ENCODE measurements around the gene NADK. TPM values are rescaled to one million over a fixed set of nuclear protein-coding genes. Genes with fewer than 3 reads are reported as not detected.

NADK gene
- polyA plus RNA-seq, 1 donor (not counting 4 experiments of a cell fraction or from before 2014, with no cell fraction given): 54.8 TPM

- H3K9me3 ChIP-seq (ENCODE audit: control insufficient read depth, low read depth, low read length): no peaks in the 10 kb centered on the region
- TF ChIP-seq EZH2 (IDR thresholded peaks at IDR 0.05; ENCODE audit: low read length) (no peak), CTCF (optimal IDR thresholded peaks at IDR 0.05 in 1 of 3, IDR thresholded peaks at IDR 0.05 in 1 of 3, conservative IDR thresholded peaks at IDR 0.05 in 1 of 3; ENCODE audit: extremely low read depth in 1 of 3, insufficient read depth in 2 of 3, low read length in 3 of 3) (no peak)
- peak overlapping the region; percentile 76 for H3K27ac ChIP-seq (ENCODE audit: control insufficient read depth, insufficient read depth, low read length)
- no peaks in the 10 kb centered on the region for H3K27me3 ChIP-seq (ENCODE audit: control insufficient read depth, extremely low read depth, insufficient read depth, low read length)
- H2AFZ ChIP-seq (ENCODE audit: control insufficient read depth, low read length): no peak overlapping the region
- peaks cover 58% of the 10 kb centered on the region for H3K79me2 ChIP-seq (ENCODE audit: control insufficient read depth, insufficient read depth, low read length)
- peaks cover 0 to 13% of the 10 kb centered on the region in 2 experiments for H3K36me3 ChIP-seq (ENCODE audit: control insufficient read depth in 2 of 2, extremely low read depth in 1 of 2, insufficient read depth in 2 of 2, low read length in 2 of 2)
- H3K4me1 ChIP-seq (ENCODE audit: control insufficient read depth, extremely low read depth, insufficient read depth, low read length): peaks cover 29% of the 10 kb centered on the region
- no peaks in the 10 kb centered on the region for H3K9me1 ChIP-seq (ENCODE audit: control insufficient read depth, extremely low read depth, insufficient read depth, low read length)
- no peak for DNase-seq (ENCODE audit: low read depth, low spot score)
- H3K4me2 ChIP-seq (ENCODE audit: control insufficient read depth, extremely low read depth, insufficient read depth, low read depth, low read length): peak overlapping the region; percentile 92
- H3K4me3 ChIP-seq (ENCODE audit: control insufficient read depth in 2 of 3, extremely low read depth in 1 of 3, insufficient read depth in 2 of 3, low read depth in 1 of 3, low read length in 3 of 3): peak overlapping the region; percentile 58 to 91 (median 91)
- peaks cover 9% of the 10 kb centered on the region for H4K20me1 ChIP-seq (ENCODE audit: control insufficient read depth, extremely low read depth, insufficient read depth, low read length)
- dilution Hi-C loops (cut with MboI; ENCODE audit: extremely low pct_ligation_motif_present, low sequenced_read_pairs): no loop called here
- H3K9ac ChIP-seq (ENCODE audit: control insufficient read depth, extremely low read depth, insufficient read depth, low read length): peak overlapping the region; percentile 92
- no peak for FAIRE-seq
These were observed 1.3 kb downstream of the NADK start for GRCh38 chr1:1776672-1777582.

GRCh38 chr1:1775327-1776226 is 2.7 kb downstream of the NADK start:
- no peak for DNase-seq (ENCODE audit: low read depth, low spot score)
- peaks cover 0 to 13% of the 10 kb centered on the region in 2 experiments for H3K36me3 ChIP-seq (ENCODE audit: control insufficient read depth in 2 of 2, extremely low read depth in 1 of 2, insufficient read depth in 2 of 2, low read length in 2 of 2)
- H3K27ac ChIP-seq (ENCODE audit: control insufficient read depth, insufficient read depth, low read length): no peak overlapping the region

More at GRCh38 chr1:1775327-1776226, 2.7 kb downstream of the NADK start:
- Histone ChIP-seq H3K79me2 (ENCODE audit: control insufficient read depth, insufficient read depth, low read length) (peaks cover 70% of the 10 kb centered on the region), H3K4me2 (ENCODE audit: control insufficient read depth, extremely low read depth, insufficient read depth, low read depth, low read length) (peak overlapping the region; percentile 2), H3K4me1 (ENCODE audit: control insufficient read depth, extremely low read depth, insufficient read depth, low read length) (peaks cover 28% of the 10 kb centered on the region), H2AFZ (ENCODE audit: control insufficient read depth, low read length) (no peak overlapping the region), H3K9me1 (ENCODE audit: control insufficient read depth, extremely low read depth, insufficient read depth, low read length) (no peaks in the 10 kb centered on the region), H3K9me3 (ENCODE audit: control insufficient read depth, low read depth, low read length) (peaks cover 2% of the 10 kb centered on the region), H4K20me1 (ENCODE audit: control insufficient read depth, extremely low read depth, insufficient read depth, low read length) (peaks cover 9% of the 10 kb centered on the region), H3K27me3 (ENCODE audit: control insufficient read depth, extremely low read depth, insufficient read depth, low read length) (no peaks in the 10 kb centered on the region), H3K9ac (ENCODE audit: control insufficient read depth, extremely low read depth, insufficient read depth, low read length) (no peak overlapping the region), H3K4me3 (ENCODE audit: control insufficient read depth in 2 of 3, extremely low read depth in 1 of 3, insufficient read depth in 2 of 3, low read depth in 1 of 3, low read length in 3 of 3) (no peak overlapping the region)
- no peak for TF ChIP-seq CTCF (optimal IDR thresholded peaks at IDR 0.05 in 1 of 3, IDR thresholded peaks at IDR 0.05 in 1 of 3, conservative IDR thresholded peaks at IDR 0.05 in 1 of 3; ENCODE audit: extremely low read depth in 1 of 3, insufficient read depth in 2 of 3, low read length in 3 of 3)
- TF ChIP-seq EZH2 (IDR thresholded peaks at IDR 0.05; ENCODE audit: low read length): no peak
- FAIRE-seq: no peak
- dilution Hi-C loops (cut with MboI; ENCODE audit: extremely low pct_ligation_motif_present, low sequenced_read_pairs): no loop called here
